IMR-90 (cell line): ENCODE results near the gene HDAC7.

Experiments
- BHLHE40 ChIP-seq: fragments of 150-350 bp; IDR thresholded peaks from 2 replicates; pipeline ENCODE4 v1.6.1; 2016; ENCODE audit warnings: mild to moderate bottlenecking, low read depth, low read length
- CTCF ChIP-seq: conservative IDR thresholded peaks from 2 replicates; pipeline ENCODE4 v1.5.1; 2012; ENCODE audit warnings: mild to moderate bottlenecking, low read depth, low read length, improper control_type of control experiment
- MAZ ChIP-seq: IDR thresholded peaks from 2 replicates; pipeline ENCODE4 v1.6.1; 2012; ENCODE audit warnings: low read depth, mild to moderate bottlenecking, low read length, improper control_type of control experiment, moderate library complexity, borderline replicate concordance
- MXI1 ChIP-seq: IDR thresholded peaks from 2 replicates; pipeline ENCODE4 v1.6.1; 2012; ENCODE audit warnings: low read depth, mild to moderate bottlenecking, low read length, moderate library complexity, borderline replicate concordance
- POLR2A ChIP-seq: IDR thresholded peaks from 2 replicates; pipeline ENCODE4 v1.6.1; 2012; ENCODE audit warnings: mild to moderate bottlenecking, low read depth, low read length

- no peak for TF ChIP-seq CTCF
- TF ChIP-seq MAZ: no peak
- TF ChIP-seq POLR2A: no peak
- TF ChIP-seq BHLHE40: no peak
- TF ChIP-seq MXI1: no peak
Observed at GRCh38 chr12:47750229-47750798, 69.4 kb downstream of the HDAC7 start.
